Right forelimb (tissue), 1 donor: Measurements from ENCODE around the gene SUPT16H.
"Not testable (repeated sequence)": the region's sequence is repeated elsewhere in the genome, so short reads cannot be mapped to it uniquely, and the experiment has no call there.

Experiments used
- DNase-seq: peaks from one replicate; pipeline ENCODE4 v3.0.0-alpha.2; 2018

SUPT16H gene

DNA sequence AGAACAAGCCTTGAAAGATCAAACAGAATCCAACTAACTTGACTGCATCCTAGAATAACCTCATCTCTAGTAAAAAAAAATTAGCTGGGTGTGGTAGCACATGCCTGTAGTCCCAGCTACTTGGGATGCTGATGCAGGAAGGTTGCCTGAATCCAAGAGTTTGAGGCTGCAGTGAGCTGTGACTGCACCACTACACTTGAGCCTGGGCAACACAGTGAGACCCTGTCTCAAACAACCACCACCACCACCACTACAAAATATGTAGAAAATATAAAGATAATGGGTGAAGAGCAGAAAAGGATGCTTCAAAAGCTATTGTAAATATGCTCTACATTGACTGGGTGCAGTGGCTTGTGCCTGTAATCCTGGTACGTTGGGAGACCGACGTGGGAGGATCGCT, 27.3 kb downstream of the SUPT16H start:
- no peak for DNase-seq

DNA sequence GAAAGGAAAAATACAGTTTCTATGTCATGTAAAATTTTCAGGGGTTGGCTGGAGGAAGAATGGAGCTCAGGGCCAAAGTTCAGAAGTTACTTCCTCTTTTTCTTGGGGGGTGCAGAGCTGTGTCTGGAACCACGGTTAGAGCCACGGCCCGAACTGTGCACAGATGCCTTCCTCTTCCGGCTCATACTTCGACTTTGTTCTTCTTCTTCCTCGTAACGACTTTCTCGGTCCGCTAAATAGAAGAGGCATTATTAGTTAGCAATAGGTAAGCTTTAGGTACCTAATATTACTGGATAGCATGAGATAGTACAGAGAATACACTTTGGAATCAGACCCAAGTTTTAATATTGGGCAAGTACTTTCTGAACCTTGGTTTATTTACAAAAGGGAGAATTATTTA, 31.2 kb downstream of the SUPT16H start:
- no peak for DNase-seq

GRCh38 chr14:21350539-21350938, 33.3 kb downstream of the SUPT16H start:
- no peak for DNase-seq

DNA sequence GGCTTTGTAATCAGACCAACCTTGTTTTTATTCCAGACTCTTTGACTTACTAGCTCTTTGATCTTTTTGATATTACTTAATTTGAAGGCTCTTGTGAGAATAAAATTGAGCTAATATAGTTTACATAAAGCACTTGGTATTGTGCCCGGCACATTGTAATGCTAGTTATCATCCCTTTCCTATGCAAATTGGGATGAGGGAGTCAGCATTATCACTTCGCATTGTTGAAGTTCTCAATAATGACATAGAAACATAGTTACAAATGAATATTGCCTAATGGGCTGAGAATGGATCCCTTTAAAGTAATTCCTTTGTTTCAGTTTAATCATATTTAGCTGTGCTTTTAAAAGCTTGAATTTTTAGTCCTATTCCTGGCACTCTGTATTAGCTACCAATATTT, 36.6 kb downstream of the SUPT16H start:
- no peak for DNase-seq

- no peak for DNase-seq
These were observed 37.2 kb downstream of the SUPT16H start for GRCh38 chr14:21346532-21347135.

DNA sequence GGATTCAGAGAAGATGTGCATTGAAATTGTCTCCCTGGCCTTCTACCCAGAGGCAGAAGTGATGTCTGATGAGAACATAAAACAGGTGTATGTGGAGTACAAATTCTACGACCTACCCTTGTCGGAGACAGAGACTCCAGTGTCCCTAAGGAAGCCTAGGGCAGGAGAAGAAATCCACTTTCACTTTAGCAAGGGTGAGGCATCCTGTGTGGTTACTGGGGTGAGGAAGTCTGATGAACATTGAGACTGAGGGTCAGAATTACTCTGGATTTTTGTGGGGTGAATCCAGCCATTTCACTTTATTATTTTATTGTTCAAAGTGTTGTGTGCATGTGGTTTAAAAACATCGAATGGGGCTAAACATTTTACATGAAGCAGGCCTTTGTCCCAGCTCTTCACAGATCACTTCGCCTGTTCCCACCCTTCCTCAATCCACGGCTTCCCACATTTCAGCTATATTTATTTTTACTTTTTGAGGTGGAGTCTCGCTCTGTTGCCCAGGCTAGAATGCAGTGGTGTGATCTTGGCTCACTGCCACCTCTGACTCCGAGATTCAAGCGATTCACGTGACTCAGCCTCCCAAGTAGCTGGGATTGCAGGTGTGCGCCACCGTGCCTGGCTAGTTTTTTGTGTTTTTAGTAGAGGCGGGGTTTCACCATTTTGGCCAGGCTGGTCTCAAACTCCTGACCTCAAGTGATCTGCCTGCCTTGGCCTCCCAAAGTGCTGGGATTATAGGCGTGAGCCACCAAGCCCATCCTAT, 40.6 kb downstream of the SUPT16H start:
- no peak for DNase-seq

DNA sequence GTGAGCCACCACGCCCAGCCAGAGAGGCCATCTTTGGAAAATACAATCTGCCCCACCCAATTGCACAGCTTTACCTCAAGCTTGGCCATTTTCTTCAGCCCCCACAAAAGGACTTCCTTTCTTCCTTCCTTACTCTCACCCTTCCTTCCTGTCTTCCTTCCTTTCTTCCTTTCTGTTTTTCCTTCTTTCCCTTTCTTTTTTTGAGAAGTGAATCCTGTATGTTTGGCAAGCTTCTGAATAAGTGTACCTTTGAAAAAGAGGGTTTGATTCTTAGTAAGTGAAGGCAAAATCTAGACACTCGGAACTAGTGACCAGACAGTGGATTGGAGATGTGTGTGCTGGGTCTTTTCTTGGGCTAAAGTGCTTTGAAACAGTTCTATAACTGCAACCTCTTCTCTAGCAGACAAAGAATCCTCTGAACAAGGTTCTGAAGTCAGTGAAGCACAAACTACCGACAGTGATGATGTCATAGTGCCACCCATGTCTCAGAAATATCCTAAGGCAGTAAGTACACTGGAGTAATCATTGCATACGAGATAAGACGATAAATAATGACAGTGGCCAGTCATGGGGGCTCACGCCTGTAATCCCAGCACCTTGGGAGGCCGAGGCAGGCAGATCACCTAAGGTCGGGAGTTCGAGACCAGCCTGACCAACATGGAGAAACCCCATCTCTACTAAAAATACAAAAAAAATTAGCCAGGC, 49.5 kb downstream of the SUPT16H start:
- no peak for DNase-seq

DNA sequence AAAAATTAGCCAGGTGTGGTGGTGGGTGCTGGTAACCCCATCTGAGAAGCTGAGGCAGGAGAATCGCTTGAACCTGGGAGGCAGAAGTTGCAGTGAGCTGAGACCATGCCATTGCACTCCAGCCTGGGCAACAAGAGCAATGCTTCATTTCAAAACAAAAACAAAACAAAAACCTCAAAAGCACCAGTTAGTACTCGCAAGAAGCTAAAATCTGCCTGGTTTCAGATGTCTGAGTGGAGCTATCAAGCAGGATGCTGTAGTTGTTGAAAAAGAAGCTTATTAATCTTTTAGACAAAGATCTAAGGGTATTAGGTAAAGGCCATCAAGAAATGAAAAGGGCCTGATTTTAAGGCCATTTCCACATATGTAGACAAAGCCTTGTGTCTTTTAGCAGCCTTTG, 50.9 kb downstream of the SUPT16H start:
- DNase-seq: no peak

DNA sequence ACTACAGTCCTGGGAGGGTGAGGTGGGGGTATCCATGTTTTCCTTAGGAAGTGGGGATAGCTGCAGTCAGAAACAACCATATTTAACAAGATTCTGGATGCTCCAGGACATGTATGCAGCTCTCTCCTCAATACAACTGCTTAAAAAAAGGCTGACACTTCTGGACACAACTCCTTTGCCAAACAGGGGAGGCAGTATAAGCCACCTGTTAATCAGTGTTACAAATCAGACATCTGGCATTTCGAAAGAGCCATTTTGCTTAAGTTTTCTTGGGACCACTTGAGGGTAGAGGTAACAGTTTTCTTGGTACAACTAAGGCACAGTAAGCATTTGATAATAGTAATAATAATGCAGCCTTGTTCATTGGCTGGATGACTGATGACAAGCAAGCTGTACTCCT, 56.8 kb downstream of the SUPT16H start:
- DNase-seq: no peak

DNA sequence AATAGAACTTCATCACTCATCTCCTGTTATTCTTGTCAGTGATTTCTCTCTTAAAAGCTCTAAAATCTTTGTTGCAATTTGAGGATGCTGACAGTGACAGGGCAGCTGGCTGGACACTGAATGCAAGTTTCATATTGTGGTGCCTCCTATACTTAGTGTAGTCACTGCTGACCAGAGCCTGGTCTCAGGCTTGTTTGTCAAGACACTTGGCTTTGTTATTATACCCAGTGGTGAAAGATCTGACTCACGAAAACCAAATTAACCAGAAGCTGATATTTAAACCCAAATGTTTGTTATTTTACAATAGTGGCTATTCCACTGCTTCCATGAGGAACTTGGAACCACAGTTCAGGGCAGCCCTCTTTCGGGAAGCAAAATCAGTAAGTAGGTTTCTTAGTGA, 61.1 kb downstream of the SUPT16H start:
- DNase-seq: no peak

DNA sequence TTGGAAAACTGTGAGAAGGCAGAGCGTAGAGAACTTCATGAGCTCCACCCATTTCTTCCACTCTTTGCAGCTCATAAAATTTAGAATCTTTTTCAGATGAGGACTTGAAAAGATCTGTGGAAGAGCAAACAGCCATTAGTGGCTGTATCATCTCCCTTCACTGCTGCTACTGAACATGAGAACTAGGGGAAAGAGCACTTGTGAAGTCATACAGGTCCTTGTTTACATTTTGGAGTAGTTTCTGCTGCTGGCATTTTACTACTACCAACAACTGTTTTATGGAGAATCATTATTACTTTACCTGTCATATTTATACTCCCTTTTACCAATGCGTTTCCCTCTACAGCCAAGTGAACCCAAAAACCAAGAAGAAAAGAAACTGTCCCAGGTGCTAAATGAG, 62.9 kb downstream of the SUPT16H start:
- no peak for DNase-seq

GRCh38 chr14:21317398-21317797, 66.4 kb downstream of the SUPT16H start:
- DNase-seq: no peak

DNA sequence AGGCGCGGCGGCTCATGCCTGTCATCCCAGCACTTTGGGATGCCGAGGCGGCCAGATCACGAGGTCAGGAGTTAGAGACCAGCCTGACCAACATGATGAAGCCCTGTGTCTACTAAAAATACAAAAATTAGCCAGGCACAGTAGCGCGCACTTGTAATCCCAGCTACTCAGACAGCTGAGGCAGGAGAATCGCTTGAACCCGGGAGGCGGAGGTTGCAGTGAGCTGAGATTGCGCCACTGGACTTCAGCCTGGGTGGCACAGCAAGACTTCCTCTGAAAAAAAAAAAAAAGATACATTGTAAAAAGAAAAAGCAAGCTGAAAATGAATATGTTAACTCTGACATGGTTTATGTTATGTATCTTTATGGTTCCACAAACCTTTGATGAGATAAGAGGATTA, 70.3 kb downstream of the SUPT16H start:
- no peak for DNase-seq

DNA sequence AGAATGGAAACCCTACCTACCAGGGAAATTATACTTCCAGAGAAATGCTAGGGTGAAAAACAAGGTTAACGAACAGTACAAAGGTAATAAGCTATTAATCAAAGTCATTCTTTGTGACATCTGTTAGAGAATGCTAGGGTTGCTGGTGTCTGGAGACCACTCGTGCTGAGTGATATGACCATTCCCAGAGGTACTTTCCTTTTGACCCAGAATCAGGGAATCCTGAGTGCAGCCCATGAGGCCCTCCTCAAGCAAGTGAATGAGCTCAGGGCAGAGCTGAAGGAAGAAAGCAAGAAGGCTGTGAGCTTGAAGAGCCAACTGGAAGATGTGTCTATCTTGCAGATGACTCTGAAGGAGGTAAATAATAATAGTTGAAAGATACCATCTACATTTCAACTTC, 72.2 kb downstream of the SUPT16H start:
- no peak for DNase-seq

- DNase-seq: no peak
These were observed 73.9 kb downstream of the SUPT16H start for GRCh38 chr14:21309956-21310355.

DNA sequence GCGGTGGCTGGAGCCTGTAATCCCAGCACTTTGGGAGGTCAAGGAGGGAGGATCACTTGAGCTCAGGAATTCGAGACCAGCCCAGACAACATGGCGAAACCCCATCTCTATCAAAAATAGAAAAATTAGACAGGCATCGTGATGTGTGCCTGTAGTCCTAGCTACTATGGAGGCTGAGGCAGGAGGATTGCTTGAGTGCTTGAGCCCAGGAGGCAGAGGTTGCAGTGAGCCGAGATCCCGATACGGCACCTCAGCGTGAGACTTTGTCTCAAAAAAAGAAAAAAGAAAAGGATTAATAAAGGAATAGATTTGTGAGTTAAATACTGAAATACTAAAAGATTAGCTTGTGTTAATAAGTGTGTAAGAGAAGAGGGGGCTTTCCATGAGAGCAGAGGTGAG, 74.6 kb downstream of the SUPT16H start:
- DNase-seq: no peak

DNA sequence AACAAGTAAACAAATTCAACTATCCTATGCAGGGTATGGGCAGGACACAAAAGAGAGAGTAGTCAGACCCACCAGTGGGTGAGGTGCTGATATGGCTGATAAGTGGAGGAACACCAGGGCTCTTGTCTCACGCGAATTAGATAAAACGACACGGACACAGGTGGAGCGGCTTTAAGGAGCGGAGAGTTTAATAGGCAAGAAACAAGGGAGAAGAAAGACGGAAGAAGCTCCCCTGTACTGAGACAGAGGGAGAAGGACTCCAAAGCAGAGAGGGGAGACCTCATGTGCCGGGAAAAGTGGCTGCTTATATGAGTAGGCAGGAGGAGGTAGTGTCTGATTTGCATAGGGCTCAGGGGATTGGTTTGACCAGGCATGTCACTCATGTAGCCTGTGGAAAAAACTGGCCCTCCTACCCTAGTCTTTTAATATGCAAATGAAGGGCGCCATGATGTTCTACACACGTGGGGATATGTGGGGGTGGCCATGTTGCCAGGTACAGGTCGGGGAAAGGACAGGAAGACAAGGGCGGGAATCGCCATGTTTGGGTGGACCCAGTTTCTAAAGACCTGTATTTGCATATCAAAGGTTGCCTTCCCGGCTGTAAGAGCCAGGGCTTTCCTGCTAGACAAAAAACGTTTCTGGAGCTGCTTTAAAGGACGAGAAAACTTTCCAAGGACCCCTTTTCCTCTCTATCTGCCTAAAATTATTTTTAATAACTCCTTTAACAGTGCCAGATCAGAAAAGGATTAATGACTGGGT, 75.2 kb downstream of the SUPT16H start:
- peak; percentile 60 for DNase-seq

GRCh38 chr14:21308132-21308478, 75.7 kb downstream of the SUPT16H start:
- DNase-seq: no peak

DNA sequence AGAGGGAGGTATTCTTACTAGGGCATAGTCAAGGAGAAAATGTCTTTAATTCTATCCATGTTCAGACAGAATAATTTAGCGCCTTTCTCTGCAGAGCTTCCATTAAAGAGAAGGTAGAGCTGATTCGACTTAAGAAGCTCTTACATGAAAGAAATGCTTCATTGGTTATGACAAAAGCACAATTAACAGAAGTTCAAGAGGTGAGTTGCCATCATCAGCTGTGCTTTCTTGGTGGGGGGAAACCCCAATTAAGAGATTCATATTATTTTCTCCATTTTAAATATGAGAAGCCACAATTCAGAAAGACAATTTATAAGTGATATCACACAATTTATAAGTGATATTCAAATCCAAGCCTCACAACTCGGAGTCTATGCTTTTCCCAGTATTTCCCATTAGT, 76.2 kb downstream of the SUPT16H start:
- DNase-seq: no peak

DNA sequence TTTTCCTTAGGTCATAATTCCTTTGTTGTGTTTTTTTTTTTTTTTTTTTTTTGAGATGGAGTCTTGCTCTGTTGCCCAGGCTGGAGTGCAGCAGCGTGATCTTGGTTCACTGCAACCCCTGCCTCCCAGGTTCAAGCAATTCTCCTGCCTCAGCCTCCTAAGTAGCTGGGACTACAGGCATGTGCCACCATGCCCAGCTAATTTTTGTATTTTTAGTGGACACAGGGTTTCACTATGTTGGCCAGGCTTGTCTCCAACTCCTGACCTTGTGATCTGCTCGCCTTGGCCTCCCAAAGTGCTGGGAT, 81.0 kb downstream of the SUPT16H start:
- not testable (repeated sequence) for DNase-seq

DNA sequence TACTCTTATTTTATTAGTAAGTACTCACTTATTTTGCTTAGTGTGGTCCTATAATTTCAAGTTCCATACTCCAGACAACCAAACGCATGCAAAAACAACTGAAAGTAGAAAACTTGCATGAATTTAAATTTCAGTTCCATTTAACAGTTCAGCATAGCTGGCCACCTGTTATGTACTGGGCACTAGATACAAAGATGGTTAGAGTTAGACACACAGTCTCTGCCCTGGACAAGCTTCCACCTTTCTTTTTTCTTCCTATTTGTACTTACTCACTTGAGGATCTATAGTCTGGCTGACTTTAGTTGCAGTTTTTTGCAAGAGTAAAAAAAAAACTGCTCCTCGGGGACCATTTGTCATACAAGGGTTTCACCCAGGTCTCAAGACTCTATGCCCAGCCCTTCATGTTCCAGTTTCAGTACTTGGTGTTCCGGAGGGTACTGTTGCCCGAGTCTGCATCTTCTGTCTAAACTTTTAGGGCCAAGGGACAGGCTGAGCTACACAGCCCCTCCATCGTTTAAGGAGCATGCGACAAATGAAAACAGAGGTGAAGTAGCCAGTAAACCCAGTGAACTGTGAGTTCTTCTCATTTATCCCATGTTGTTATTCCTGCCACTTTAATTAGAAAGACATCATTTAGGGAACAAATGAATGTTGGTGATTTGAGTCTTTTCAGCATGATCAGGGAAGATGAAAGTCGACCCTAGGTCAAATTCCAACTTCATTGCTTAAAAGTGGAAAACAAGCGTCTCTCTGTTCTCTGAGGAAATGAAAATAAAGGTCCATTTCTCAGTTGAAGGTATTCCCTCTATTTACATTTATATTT, 81.6 kb downstream of the SUPT16H start:
- DNase-seq: no peak
